Right atrium auricular region (tissue), 2 donors: ENCODE data around the gene TOX2. TPM values are rescaled to one million over a fixed set of nuclear protein-coding genes. Genes with fewer than 3 reads are reported as not detected.

ENCODE experiments used
- DNase-seq: peaks from one replicate; pipeline ENCODE4 v3.0.0-alpha.2; 2019; ENCODE audit warnings: low spot score
- H3K27ac ChIP-seq, 2 donors: fragments of 200-600 bp; sonication (generic); 1 replicate in 1 of 2; 2 replicates in 1 of 2; pipeline ENCODE4 v1.5.1; 2016 to 2019
- H3K27me3 ChIP-seq, 2 donors: fragments of 200-600 bp; sonication (generic); one replicate each; pipeline versions ENCODE4 v1.5.1 to v1.6.0; 2017 to 2019
- H3K36me3 ChIP-seq: fragments of 200-600 bp; sonication (generic); one replicate; pipeline ENCODE4 v1.5.1; 2016
- H3K4me1 ChIP-seq, 2 donors: fragments of 200-600 bp; sonication (generic); one replicate each; pipeline versions ENCODE4 v1.5.1 to v1.6.0; 2017 to 2019
- H3K4me3 ChIP-seq, 2 donors: fragments of 200-600 bp; sonication (generic); 1 replicate in 1 of 2; 2 replicates in 1 of 2; pipeline ENCODE4 v1.5.1; 2017 to 2019; ENCODE audit warnings: mild to moderate bottlenecking in 1 of 2, moderate library complexity in 1 of 2
- H3K9me3 ChIP-seq, 2 donors: fragments of 200-600 bp; sonication (generic); one replicate each; pipeline ENCODE4 v1.5.1; 2019
- total RNA-seq, 2 donors: library from RNA; depleted of rRNA; stranded (reverse); fragments of >200 nt; gene quantifications; one replicate each; pipeline ENCODE4 v1.1.0, GENCODE V29; 2016
- TF ChIP-seq, protein P1 (sequence below), 2 donors: fragments of 200-600 bp; sonication (generic); IDR thresholded peaks; one replicate each; pipeline ENCODE4 v1.5.1; 2019; ENCODE audit warnings: antibody characterized with exemption in 2 of 2

TOX2 gene
- total RNA-seq, 2 donors from 2014 or later, result 0.30 to 0.63 TPM

DNA sequence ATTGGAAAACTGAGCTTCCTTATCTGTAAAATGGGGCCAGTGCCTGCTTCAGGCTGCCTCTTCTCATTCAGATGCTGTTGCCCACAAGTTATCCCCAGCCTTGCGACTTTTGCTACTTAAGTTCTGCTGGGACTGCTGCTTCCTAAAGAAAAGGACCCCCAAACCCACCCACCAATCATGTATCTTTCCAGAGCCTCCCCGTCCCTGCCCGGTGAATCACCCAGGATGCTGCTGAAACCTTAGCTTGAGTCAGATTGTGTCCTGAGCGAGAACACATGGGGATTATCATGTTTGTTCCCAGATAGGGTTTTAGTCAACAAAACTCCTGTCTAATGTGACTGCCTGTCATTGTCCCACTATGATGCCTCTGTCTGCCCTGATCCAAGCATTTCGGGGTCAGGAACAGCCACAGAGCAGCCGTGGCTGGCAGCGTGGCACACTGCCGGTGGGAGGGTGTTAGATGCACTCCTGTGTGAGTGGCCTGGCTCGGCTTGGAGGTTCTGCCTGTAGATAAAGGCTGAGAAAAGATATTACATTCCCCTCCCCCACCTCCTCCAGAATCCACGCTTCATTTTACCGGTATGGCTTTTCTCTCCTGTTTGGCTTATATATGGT is 79.9 kb downstream of the TOX2 start:
- DNase-seq, result no peak
- H3K27ac ChIP-seq, result no peak overlapping the region
- no peaks in the 10 kb centered on the region for H3K36me3 ChIP-seq
- TF ChIP-seq, protein P1, sequence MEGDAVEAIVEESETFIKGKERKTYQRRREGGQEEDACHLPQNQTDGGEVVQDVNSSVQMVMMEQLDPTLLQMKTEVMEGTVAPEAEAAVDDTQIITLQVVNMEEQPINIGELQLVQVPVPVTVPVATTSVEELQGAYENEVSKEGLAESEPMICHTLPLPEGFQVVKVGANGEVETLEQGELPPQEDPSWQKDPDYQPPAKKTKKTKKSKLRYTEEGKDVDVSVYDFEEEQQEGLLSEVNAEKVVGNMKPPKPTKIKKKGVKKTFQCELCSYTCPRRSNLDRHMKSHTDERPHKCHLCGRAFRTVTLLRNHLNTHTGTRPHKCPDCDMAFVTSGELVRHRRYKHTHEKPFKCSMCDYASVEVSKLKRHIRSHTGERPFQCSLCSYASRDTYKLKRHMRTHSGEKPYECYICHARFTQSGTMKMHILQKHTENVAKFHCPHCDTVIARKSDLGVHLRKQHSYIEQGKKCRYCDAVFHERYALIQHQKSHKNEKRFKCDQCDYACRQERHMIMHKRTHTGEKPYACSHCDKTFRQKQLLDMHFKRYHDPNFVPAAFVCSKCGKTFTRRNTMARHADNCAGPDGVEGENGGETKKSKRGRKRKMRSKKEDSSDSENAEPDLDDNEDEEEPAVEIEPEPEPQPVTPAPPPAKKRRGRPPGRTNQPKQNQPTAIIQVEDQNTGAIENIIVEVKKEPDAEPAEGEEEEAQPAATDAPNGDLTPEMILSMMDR (IDR thresholded peaks at IDR 0.05), result no peak
- no peak overlapping the region for H3K4me3 ChIP-seq
- no peaks in the 10 kb centered on the region for H3K4me1 ChIP-seq
- H3K9me3 ChIP-seq, result peaks cover 0 to 7% of the 10 kb centered on the region in 2 donors
- no peaks in the 10 kb centered on the region for H3K27me3 ChIP-seq

DNA sequence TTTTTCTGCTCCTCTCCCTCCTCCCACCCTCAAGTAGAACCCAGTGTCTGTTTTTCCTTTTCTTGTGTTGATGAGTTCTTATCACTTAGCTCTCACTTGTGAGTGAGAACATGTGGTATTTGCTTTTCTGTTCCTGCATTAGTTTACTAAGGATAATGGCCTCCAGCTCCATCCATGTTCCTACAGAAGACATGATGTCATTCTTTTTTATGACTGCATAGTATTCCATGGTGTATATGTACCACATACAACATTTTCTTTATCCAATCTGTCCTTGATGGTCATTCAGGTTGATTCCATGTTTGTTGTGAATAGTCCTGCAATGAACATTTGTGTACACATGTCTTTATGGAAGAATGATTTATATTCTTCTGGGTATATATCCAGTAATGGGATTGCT is 81.0 kb downstream of the TOX2 start:
- DNase-seq, result no peak
- TF ChIP-seq, protein P1 (IDR thresholded peaks at IDR 0.05), result no peak
- Histone ChIP-seq H3K27ac (no peak overlapping the region), H3K4me3 (no peak overlapping the region), H3K4me1 (no peaks in the 10 kb centered on the region), H3K27me3 (no peaks in the 10 kb centered on the region), H3K9me3 (no peaks in the 10 kb centered on the region), H3K36me3 (no peaks in the 10 kb centered on the region)

DNA sequence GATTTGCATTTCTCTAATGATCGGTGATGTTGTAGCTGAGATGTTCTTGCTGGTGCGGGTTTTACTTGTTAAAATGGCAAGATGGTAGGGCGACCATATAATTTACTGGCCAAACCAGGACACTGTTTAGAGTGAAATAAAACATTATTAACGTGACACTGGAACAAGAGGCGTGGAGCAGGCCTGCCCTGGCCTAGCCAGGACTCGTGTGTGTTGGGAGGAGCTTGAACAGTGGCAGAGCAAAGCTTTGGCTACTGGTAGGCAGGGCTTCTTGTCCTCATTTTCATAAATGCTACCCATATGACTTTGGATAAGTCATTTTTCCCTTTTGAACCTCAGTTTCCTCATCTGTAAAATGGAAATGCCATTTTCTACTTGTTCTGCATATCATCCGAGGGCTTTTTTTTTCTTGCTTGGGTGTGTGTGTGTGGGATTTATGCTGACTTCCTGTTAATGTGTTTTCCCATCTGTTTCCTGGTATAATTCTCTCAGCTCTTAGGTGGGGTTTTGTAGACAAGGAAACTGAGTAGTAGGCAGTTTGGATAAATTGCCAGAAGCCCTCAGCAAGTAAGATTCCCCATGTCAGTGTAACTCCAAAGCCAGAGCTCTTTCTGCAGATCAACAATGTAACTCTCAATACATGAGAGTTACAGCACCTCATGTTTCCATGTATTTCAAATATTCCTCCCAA is 81.7 kb downstream of the TOX2 start:
- TF ChIP-seq, protein P1 (IDR thresholded peaks at IDR 0.05), result no peak
- H3K4me3 ChIP-seq, result no peak overlapping the region
- no peaks in the 10 kb centered on the region for H3K4me1 ChIP-seq
- no peaks in the 10 kb centered on the region for H3K27me3 ChIP-seq
- H3K36me3 ChIP-seq, result no peaks in the 10 kb centered on the region
- H3K9me3 ChIP-seq, result no peaks in the 10 kb centered on the region
- DNase-seq, result no peak
- no peak overlapping the region for H3K27ac ChIP-seq

DNA sequence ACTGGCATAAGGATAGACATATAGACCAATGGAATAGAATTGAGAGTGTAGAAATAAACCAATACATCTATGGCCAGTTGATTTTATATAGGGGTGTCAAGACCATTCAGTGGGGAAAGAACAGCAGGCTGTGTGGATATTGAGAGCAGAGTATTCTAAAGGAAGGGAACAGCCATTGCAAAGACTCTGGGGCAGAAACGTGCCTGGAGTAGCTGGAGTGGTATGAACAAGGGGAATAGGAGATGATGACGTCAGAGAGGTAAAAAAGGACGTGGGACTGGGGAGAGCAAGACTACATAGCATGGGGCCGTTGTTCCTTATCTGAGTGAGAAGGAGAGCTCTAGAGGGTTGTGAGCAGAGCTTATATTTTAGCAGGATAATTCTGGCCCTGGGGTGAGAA is 85.2 kb downstream of the TOX2 start:
- H3K4me1 ChIP-seq, result peaks cover 0 to 3% of the 10 kb centered on the region in 2 donors
- H3K27me3 ChIP-seq, result no peaks in the 10 kb centered on the region

DNA sequence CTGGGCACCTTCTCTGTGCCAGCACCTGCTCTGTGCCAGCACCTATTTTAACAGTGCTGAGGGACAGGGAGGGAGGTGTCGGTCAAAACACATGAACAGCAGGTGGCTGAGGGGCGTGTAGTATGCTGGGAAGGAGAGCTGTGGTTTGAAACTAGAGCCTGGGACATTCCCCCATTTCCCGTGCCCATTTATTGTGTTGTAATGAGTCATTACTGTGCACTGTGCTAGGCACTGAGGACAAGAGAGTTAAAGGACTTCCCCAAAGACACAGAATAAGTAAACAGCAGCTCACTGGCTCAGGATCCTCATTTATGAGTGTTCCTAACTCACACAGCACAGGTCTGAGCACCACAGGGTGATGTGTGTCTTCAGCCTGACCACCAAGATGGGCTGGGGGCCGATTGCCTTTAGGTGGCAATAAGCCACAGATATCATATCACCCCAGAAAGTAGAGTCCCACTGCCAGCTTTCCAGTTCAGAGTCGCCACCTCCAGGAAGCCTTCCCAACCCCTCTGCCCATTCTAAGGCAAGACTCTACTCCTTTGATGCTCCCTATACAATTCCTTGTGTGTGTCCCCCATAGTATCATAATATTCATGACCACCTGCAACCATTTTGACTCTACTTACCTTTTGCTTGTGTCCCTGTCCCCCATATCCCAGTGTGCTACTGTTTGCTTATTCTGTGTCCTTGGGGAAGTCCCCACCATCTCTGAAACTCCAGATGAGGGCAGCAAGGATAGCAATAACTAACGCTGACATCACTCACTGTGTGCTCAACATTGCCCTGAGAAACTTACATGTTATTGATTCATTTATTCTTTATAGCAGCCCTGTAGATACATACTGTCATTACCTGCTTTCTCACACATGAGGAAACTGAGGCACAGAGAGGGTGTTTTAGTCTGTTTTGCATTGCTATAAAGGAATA is 87.3 kb downstream of the TOX2 start:
- no peaks in the 10 kb centered on the region for H3K27me3 ChIP-seq
- peak; percentile 44 for DNase-seq
- TF ChIP-seq, protein P1 (IDR thresholded peaks at IDR 0.05), result no peak
- H3K4me3 ChIP-seq, result no peak overlapping the region
- peaks cover 0 to 3% of the 10 kb centered on the region in 2 donors for H3K4me1 ChIP-seq
- no peaks in the 10 kb centered on the region for H3K36me3 ChIP-seq
- H3K9me3 ChIP-seq, result no peaks in the 10 kb centered on the region
- no peak overlapping the region for H3K27ac ChIP-seq

More for the DNA sequence above, 85.2 kb downstream of the TOX2 start:
- Histone ChIP-seq H3K4me3 (no peak overlapping the region), H3K9me3 (no peaks in the 10 kb centered on the region), H3K36me3 (no peaks in the 10 kb centered on the region), H3K27ac (no peak overlapping the region)
- TF ChIP-seq, protein P1 (IDR thresholded peaks at IDR 0.05), result no peak
- DNase-seq, result no peak
